WTC11 (cell line): ENCODE measurements around the gene ELP2. TPM values are rescaled to one million over a fixed set of nuclear protein-coding genes. Genes with fewer than 3 reads are reported as not detected.

ENCODE experiments used
- ATAC-seq: fragments of 200-7000 bp; cut with Tn5 transposase; 2 replicates; pipeline ENCODE4 v1.10.0; 2021; ENCODE audit warnings: mild to moderate bottlenecking, moderate library complexity
- CTCF ChIA-PET: fragments of 300-600 bp; sonication (Branson Sonifier 250); formaldehyde crosslinking; loops from one replicate; lab custom pipeline; 2021; ENCODE audit warnings: antibody characterized with exemption; lab: Charles Lee
- POLR2A ChIA-PET: fragments of 350-600 bp; sonication (Branson Sonifier 250); formaldehyde crosslinking; loops from one replicate; lab custom pipeline; 2021; ENCODE audit warnings: antibody characterized with exemption; lab: Charles Lee
- DNase-seq: peaks from one replicate; pipeline ENCODE4 v3.0.0; 2021; ENCODE audit warnings: low spot score
- H3K27ac Mint-ChIP-seq: 2 replicates; pipeline ENCODE4 v1.8.0; 2021; ENCODE audit warnings: mixed read lengths
- H3K27me3 Mint-ChIP-seq: 2 replicates; pipeline ENCODE4 v1.8.0; 2021; ENCODE audit warnings: low read depth, mild to moderate bottlenecking, moderate library complexity, mixed read lengths
- H3K36me3 Mint-ChIP-seq: 2 replicates; pipeline ENCODE4 v1.8.0; 2021; ENCODE audit warnings: mixed read lengths
- H3K4me1 Mint-ChIP-seq: 2 replicates; pipeline ENCODE4 v1.8.0; 2022; ENCODE audit warnings: mixed read lengths
- H3K4me3 Mint-ChIP-seq: 2 replicates; pipeline ENCODE4 v1.8.0; 2021; ENCODE audit warnings: mild to moderate bottlenecking, moderate library complexity, mixed read lengths
- H3K9me3 Mint-ChIP-seq: 2 replicates; pipeline ENCODE4 v1.8.0; 2021; ENCODE audit warnings: mixed read lengths
- GTF2I ChIP-seq: fragments of 250-450 bp; sonication (Bioruptor Pico); conservative IDR thresholded peaks from 2 replicates; pipeline ENCODE4 v1.4.0; 2021; ENCODE audit warnings: mild to moderate bottlenecking
- JAZF1 ChIP-seq: fragments of 250-450 bp; sonication (Bioruptor Pico); IDR thresholded peaks from 2 replicates; pipeline ENCODE4 v1.9.0; 2021; ENCODE audit warnings: moderate library complexity, mild to moderate bottlenecking, inconsistent platforms
- KAT7 ChIP-seq: sonication (generic); formaldehyde crosslinking; IDR thresholded peaks from 2 replicates; pipeline ENCODE4 v1.8.1; 2023; ENCODE audit warnings: missing genetic modification reagents, mild to moderate bottlenecking, borderline replicate concordance
- MYBL2 ChIP-seq: sonication (generic); formaldehyde crosslinking; IDR thresholded peaks from 2 replicates; pipeline ENCODE4 v1.8.1; 2023; ENCODE audit warnings: mild to moderate bottlenecking, moderate library complexity, missing genetic modification reagents
- SMAD3 ChIP-seq: sonication (generic); formaldehyde crosslinking; IDR thresholded peaks from 2 replicates; pipeline ENCODE4 v1.8.0; 2022; ENCODE audit warnings: missing genetic modification reagents, mild to moderate bottlenecking, borderline replicate concordance
- TEAD1 ChIP-seq: sonication (generic); formaldehyde crosslinking; IDR thresholded peaks from 2 replicates; pipeline ENCODE4 v1.8.0; 2022; ENCODE audit warnings: mild to moderate bottlenecking, missing genetic modification reagents
- TP53 ChIP-seq: sonication (generic); formaldehyde crosslinking; IDR thresholded peaks from 2 replicates; pipeline ENCODE4 v1.8.1; 2023; ENCODE audit warnings: mild to moderate bottlenecking, missing genetic modification reagents
- ZNF121 ChIP-seq: sonication (generic); formaldehyde crosslinking; IDR thresholded peaks from 2 replicates; pipeline ENCODE4 v1.8.0; 2023; ENCODE audit warnings: missing genetic modification reagents
- ZNF232 ChIP-seq: sonication (generic); formaldehyde crosslinking; IDR thresholded peaks from 2 replicates; pipeline ENCODE4 v1.8.0; 2022; ENCODE audit warnings: mild to moderate bottlenecking, missing genetic modification reagents
- ZNF671 ChIP-seq: fragments of 250-450 bp; sonication (Bioruptor Pico); IDR thresholded peaks from 2 replicates; pipeline ENCODE4 v1.8.0; 2021; ENCODE audit warnings: mild to moderate bottlenecking
- total RNA-seq: library from RNA; stranded (reverse); gene quantifications from 3 replicates; pipeline ENCODE4 v1.2.3, GENCODE V29; 2021
- TF ChIP-seq, protein P1 (sequence below): fragments of 200-600 bp; IDR thresholded peaks from 2 replicates; pipeline ENCODE4 v1.8.0; 2022; ENCODE audit warnings: antibody characterized with exemption
- TF ChIP-seq, protein P2 (sequence below): fragments of 250-450 bp; sonication (Bioruptor Pico); IDR thresholded peaks from 2 replicates; pipeline ENCODE4 v1.8.0; 2021; ENCODE audit warnings: mild to moderate bottlenecking
- TF ChIP-seq, protein P3 (sequence below): sonication (generic); formaldehyde crosslinking; conservative IDR thresholded peaks from 2 replicates; pipeline ENCODE4 v1.8.1; 2023; ENCODE audit warnings: mild to moderate bottlenecking, low read depth, missing genetic modification reagents, moderate library complexity
- TF ChIP-seq, protein P4 (sequence below): sonication (generic); formaldehyde crosslinking; IDR thresholded peaks from 2 replicates; pipeline ENCODE4 v1.8.1; 2023; ENCODE audit warnings: mild to moderate bottlenecking, missing genetic modification reagents, moderate library complexity
- TF ChIP-seq, protein P5 (sequence below): sonication (generic); formaldehyde crosslinking; IDR thresholded peaks from 2 replicates; pipeline ENCODE4 v1.8.1; 2023; ENCODE audit warnings: mild to moderate bottlenecking, missing genetic modification reagents
- TF ChIP-seq, protein P6 (sequence below): fragments of 250-450 bp; sonication (Bioruptor Pico); IDR thresholded peaks from 2 replicates; pipeline ENCODE4 v1.9.0; 2021; ENCODE audit warnings: mild to moderate bottlenecking, borderline replicate concordance

Gene ELP2
- total RNA-seq, 1 experiment from 2014 or later, result 141 TPM

DNA sequence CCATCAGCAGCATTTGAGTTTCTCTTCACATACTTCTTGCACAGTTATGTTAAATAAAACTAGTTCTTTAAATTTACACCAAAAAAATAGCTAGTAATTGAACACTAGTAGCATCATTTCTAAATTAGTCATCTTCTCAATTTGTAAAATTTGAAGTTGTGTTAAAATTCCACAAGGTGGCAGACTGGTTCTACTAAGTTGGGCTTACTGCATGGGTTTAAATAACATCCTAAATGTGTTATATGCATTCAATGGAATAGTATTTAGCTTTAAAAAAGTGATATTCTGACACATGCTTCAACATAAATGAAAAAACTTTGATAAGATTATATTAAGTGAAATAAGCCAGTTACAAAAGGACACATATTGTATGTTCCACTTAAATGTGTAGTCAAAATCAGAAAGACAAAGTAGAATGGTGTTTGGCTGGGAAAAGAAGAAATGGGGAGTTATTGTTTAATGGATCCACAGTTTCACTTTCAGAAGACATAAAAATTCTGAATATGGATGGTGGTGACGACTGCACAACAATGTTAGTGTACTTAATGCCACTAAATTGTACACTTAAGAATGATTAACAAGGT, 33.7 kb upstream of the ELP2 start:
- Mint-ChIP-seq H3K4me1 (no peaks in the 10 kb centered on the region), H3K27me3 (no peaks in the 10 kb centered on the region; the same call in 1 of the 2 replicates), H3K4me3 (no peak overlapping the region), H3K36me3 (no peaks in the 10 kb centered on the region), H3K9me3 (peaks cover 5% of the 10 kb centered on the region; the same call in 1 of the 2 replicates), H3K27ac (no peak overlapping the region)
- ChIA-PET CTCF (interaction anchor here (0.6 to 2.5 kb wide), 16 partner anchors 10 to 488 kb away, joined by 3 to 44 read pairs (median 4); no protein-coding TSS in a partner anchor), POLR2A (no interaction called here)
- DNase-seq, result no peak
- ATAC-seq, result no peak
- no peak for TF ChIP-seq TP53
- TF ChIP-seq, protein P1, sequence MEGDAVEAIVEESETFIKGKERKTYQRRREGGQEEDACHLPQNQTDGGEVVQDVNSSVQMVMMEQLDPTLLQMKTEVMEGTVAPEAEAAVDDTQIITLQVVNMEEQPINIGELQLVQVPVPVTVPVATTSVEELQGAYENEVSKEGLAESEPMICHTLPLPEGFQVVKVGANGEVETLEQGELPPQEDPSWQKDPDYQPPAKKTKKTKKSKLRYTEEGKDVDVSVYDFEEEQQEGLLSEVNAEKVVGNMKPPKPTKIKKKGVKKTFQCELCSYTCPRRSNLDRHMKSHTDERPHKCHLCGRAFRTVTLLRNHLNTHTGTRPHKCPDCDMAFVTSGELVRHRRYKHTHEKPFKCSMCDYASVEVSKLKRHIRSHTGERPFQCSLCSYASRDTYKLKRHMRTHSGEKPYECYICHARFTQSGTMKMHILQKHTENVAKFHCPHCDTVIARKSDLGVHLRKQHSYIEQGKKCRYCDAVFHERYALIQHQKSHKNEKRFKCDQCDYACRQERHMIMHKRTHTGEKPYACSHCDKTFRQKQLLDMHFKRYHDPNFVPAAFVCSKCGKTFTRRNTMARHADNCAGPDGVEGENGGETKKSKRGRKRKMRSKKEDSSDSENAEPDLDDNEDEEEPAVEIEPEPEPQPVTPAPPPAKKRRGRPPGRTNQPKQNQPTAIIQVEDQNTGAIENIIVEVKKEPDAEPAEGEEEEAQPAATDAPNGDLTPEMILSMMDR, result peak; percentile 41; the same call in 1 of the 2 replicates

DNA sequence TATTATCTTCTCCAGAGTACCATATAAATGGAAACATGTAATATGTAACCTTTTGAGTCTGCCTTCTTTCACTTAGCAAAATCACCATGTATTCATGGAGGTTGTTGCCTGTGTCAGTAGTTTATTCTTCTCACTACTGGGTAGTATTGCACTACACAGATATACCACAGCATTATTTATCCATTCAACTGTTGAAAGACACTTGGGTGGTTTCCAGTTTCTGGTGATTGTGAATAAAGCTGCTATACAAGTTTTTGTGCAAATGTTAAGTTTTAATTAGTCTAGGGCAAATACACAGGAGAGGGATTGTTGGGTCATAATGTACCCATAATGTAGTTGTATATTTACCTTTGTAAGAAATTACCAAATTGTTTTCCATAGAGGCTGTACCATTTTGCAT, 32.7 kb upstream of the ELP2 start:
- TF ChIP-seq, protein P2, sequence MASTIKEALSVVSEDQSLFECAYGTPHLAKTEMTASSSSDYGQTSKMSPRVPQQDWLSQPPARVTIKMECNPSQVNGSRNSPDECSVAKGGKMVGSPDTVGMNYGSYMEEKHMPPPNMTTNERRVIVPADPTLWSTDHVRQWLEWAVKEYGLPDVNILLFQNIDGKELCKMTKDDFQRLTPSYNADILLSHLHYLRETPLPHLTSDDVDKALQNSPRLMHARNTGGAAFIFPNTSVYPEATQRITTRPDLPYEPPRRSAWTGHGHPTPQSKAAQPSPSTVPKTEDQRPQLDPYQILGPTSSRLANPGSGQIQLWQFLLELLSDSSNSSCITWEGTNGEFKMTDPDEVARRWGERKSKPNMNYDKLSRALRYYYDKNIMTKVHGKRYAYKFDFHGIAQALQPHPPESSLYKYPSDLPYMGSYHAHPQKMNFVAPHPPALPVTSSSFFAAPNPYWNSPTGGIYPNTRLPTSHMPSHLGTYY (CRISPR knock-in tag), result no peak
- no peak for TF ChIP-seq MYBL2
- no peak for TF ChIP-seq KAT7 (CRISPR knock-in tag)
- no peak for TF ChIP-seq TEAD1 (CRISPR knock-in tag)
- TF ChIP-seq, protein P3, sequence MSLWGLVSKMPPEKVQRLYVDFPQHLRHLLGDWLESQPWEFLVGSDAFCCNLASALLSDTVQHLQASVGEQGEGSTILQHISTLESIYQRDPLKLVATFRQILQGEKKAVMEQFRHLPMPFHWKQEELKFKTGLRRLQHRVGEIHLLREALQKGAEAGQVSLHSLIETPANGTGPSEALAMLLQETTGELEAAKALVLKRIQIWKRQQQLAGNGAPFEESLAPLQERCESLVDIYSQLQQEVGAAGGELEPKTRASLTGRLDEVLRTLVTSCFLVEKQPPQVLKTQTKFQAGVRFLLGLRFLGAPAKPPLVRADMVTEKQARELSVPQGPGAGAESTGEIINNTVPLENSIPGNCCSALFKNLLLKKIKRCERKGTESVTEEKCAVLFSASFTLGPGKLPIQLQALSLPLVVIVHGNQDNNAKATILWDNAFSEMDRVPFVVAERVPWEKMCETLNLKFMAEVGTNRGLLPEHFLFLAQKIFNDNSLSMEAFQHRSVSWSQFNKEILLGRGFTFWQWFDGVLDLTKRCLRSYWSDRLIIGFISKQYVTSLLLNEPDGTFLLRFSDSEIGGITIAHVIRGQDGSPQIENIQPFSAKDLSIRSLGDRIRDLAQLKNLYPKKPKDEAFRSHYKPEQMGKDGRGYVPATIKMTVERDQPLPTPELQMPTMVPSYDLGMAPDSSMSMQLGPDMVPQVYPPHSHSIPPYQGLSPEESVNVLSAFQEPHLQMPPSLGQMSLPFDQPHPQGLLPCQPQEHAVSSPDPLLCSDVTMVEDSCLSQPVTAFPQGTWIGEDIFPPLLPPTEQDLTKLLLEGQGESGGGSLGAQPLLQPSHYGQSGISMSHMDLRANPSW (CRISPR knock-in tag), result no peak
- TF ChIP-seq ZNF232 (CRISPR knock-in tag), result no peak
- no peak for TF ChIP-seq ZNF121 (CRISPR knock-in tag)
- TF ChIP-seq, protein P4, sequence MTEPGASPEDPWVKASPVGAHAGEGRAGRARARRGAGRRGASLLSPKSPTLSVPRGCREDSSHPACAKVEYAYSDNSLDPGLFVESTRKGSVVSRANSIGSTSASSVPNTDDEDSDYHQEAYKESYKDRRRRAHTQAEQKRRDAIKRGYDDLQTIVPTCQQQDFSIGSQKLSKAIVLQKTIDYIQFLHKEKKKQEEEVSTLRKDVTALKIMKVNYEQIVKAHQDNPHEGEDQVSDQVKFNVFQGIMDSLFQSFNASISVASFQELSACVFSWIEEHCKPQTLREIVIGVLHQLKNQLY (CRISPR knock-in tag), result no peak
- TF ChIP-seq SMAD3 (CRISPR knock-in tag), result no peak
- TF ChIP-seq GTF2I (CRISPR knock-in tag), result no peak
- TF ChIP-seq JAZF1 (CRISPR knock-in tag), result no peak
- TF ChIP-seq, protein P5, sequence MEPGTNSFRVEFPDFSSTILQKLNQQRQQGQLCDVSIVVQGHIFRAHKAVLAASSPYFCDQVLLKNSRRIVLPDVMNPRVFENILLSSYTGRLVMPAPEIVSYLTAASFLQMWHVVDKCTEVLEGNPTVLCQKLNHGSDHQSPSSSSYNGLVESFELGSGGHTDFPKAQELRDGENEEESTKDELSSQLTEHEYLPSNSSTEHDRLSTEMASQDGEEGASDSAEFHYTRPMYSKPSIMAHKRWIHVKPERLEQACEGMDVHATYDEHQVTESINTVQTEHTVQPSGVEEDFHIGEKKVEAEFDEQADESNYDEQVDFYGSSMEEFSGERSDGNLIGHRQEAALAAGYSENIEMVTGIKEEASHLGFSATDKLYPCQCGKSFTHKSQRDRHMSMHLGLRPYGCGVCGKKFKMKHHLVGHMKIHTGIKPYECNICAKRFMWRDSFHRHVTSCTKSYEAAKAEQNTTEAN (CRISPR knock-in tag), result no peak
- TF ChIP-seq, protein P6, sequence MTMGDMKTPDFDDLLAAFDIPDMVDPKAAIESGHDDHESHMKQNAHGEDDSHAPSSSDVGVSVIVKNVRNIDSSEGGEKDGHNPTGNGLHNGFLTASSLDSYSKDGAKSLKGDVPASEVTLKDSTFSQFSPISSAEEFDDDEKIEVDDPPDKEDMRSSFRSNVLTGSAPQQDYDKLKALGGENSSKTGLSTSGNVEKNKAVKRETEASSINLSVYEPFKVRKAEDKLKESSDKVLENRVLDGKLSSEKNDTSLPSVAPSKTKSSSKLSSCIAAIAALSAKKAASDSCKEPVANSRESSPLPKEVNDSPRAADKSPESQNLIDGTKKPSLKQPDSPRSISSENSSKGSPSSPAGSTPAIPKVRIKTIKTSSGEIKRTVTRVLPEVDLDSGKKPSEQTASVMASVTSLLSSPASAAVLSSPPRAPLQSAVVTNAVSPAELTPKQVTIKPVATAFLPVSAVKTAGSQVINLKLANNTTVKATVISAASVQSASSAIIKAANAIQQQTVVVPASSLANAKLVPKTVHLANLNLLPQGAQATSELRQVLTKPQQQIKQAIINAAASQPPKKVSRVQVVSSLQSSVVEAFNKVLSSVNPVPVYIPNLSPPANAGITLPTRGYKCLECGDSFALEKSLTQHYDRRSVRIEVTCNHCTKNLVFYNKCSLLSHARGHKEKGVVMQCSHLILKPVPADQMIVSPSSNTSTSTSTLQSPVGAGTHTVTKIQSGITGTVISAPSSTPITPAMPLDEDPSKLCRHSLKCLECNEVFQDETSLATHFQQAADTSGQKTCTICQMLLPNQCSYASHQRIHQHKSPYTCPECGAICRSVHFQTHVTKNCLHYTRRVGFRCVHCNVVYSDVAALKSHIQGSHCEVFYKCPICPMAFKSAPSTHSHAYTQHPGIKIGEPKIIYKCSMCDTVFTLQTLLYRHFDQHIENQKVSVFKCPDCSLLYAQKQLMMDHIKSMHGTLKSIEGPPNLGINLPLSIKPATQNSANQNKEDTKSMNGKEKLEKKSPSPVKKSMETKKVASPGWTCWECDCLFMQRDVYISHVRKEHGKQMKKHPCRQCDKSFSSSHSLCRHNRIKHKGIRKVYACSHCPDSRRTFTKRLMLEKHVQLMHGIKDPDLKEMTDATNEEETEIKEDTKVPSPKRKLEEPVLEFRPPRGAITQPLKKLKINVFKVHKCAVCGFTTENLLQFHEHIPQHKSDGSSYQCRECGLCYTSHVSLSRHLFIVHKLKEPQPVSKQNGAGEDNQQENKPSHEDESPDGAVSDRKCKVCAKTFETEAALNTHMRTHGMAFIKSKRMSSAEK (CRISPR knock-in tag), result no peak
- TF ChIP-seq ZNF671 (CRISPR knock-in tag), result no peak
- DNase-seq (no peak), ATAC-seq (no peak)
- H3K4me3 Mint-ChIP-seq, result no peak overlapping the region
- ChIA-PET POLR2A (no interaction called here), CTCF (interaction anchor here (0.7 kb wide), 1 partner anchor 185 kb away, joined by 3 read pairs; no protein-coding TSS in a partner anchor)
- no peak overlapping the region for H3K27ac Mint-ChIP-seq
- H3K36me3 Mint-ChIP-seq, result peaks cover 6% of the 10 kb centered on the region; the same call in 1 of the 2 replicates
- H3K27me3 Mint-ChIP-seq, result peaks cover 1% of the 10 kb centered on the region; the same call in 1 of the 2 replicates
- no peaks in the 10 kb centered on the region for H3K4me1 Mint-ChIP-seq
- H3K9me3 Mint-ChIP-seq, result peaks cover 12% of the 10 kb centered on the region
